ENCODE measurements around the gene CDK6. TPM values are rescaled to one million over a fixed set of nuclear protein-coding genes. Genes with fewer than 3 reads are reported as not detected.

CDK6 gene
- total RNA-seq, 1 experiment from 2014 or later: 10.5 TPM

GRCh38 chr7:92799446-92800211 is 36.7 kb downstream of the CDK6 start:
- CTCF ChIA-PET: no interaction called here
- H3K9me3 ChIP-seq (ENCODE audit: low read depth, low read length, poor library complexity, severe bottlenecking): no peaks in the 10 kb centered on the region
- H3K27ac ChIP-seq (ENCODE audit: low read depth, low read length, poor library complexity, severe bottlenecking): no peak overlapping the region
- no peaks in the 10 kb centered on the region for H3K27me3 ChIP-seq (replicated peaks; ENCODE audit: insufficient read depth, low read depth, low read length, poor library complexity)
- intact Hi-C loops (cut with micrococcal nuclease; ENCODE audit: unreplicated experiment): no loop called here
- peaks cover 23% of the 10 kb centered on the region for H3K4me1 ChIP-seq (ENCODE audit: insufficient read depth, low read length, poor library complexity, severe bottlenecking)
- no peak for DNase-seq (ENCODE audit: low spot score)
- no peak overlapping the region for H3K4me3 ChIP-seq (ENCODE audit: low read depth, low read length, poor library complexity, severe bottlenecking)
- POLR2A ChIA-PET (ENCODE audit: low non-redundant PET): no interaction called here
- TF ChIP-seq CTCF (conservative IDR thresholded peaks at IDR 0.05; ENCODE audit: low read depth, low read length): no peak
- TF ChIP-seq EZH2 (IDR thresholded peaks at IDR 0.05; ENCODE audit: borderline replicate concordance, low read depth, low read length, poor library complexity, severe bottlenecking): no peak
- BruUV-seq (replicated peaks): no TSS peak
- no peaks in the 10 kb centered on the region for H3K36me3 ChIP-seq (ENCODE audit: insufficient read depth, low read length, poor library complexity, severe bottlenecking)

GRCh38 chr7:92798517-92799249 is 37.7 kb downstream of the CDK6 start:
- Histone ChIP-seq H3K27me3 (replicated peaks; ENCODE audit: insufficient read depth, low read depth, low read length, poor library complexity) (no peaks in the 10 kb centered on the region), H3K9me3 (ENCODE audit: low read depth, low read length, poor library complexity, severe bottlenecking) (no peaks in the 10 kb centered on the region), H3K27ac (ENCODE audit: low read depth, low read length, poor library complexity, severe bottlenecking) (no peak overlapping the region), H3K36me3 (ENCODE audit: insufficient read depth, low read length, poor library complexity, severe bottlenecking) (no peaks in the 10 kb centered on the region), H3K4me1 (ENCODE audit: insufficient read depth, low read length, poor library complexity, severe bottlenecking) (peaks cover 32% of the 10 kb centered on the region), H3K4me3 (ENCODE audit: low read depth, low read length, poor library complexity, severe bottlenecking) (no peak overlapping the region)
- intact Hi-C loops (cut with micrococcal nuclease; ENCODE audit: unreplicated experiment): no loop called here
- TF ChIP-seq CTCF (conservative IDR thresholded peaks at IDR 0.05; ENCODE audit: low read depth, low read length): no peak
- no peak for TF ChIP-seq EZH2 (IDR thresholded peaks at IDR 0.05; ENCODE audit: borderline replicate concordance, low read depth, low read length, poor library complexity, severe bottlenecking)
- ChIA-PET POLR2A (ENCODE audit: low non-redundant PET) (no interaction called here), CTCF (no interaction called here)
- peak; percentile 4 for DNase-seq (ENCODE audit: low spot score)
- BruUV-seq (replicated peaks): no TSS peak

GRCh38 chr7:92797693-92798092 is 38.7 kb downstream of the CDK6 start:
- no peak for TF ChIP-seq CTCF (conservative IDR thresholded peaks at IDR 0.05; ENCODE audit: low read depth, low read length)
- no peak for TF ChIP-seq EZH2 (IDR thresholded peaks at IDR 0.05; ENCODE audit: borderline replicate concordance, low read depth, low read length, poor library complexity, severe bottlenecking)
- Histone ChIP-seq H3K4me3 (ENCODE audit: low read depth, low read length, poor library complexity, severe bottlenecking) (no peak overlapping the region), H3K36me3 (ENCODE audit: insufficient read depth, low read length, poor library complexity, severe bottlenecking) (no peaks in the 10 kb centered on the region), H3K9me3 (ENCODE audit: low read depth, low read length, poor library complexity, severe bottlenecking) (no peaks in the 10 kb centered on the region), H3K27ac (ENCODE audit: low read depth, low read length, poor library complexity, severe bottlenecking) (no peak overlapping the region), H3K27me3 (replicated peaks; ENCODE audit: insufficient read depth, low read depth, low read length, poor library complexity) (no peaks in the 10 kb centered on the region), H3K4me1 (ENCODE audit: insufficient read depth, low read length, poor library complexity, severe bottlenecking) (peaks cover 32% of the 10 kb centered on the region)
- BruUV-seq (replicated peaks): no TSS peak
- POLR2A ChIA-PET (ENCODE audit: low non-redundant PET): no interaction called here
- intact Hi-C loops (cut with micrococcal nuclease; ENCODE audit: unreplicated experiment): no loop called here
- CTCF ChIA-PET: no interaction called here
- peak; percentile 12 for DNase-seq (ENCODE audit: low spot score)

Data from A673 (cell line).